Measurements from ENCODE around the gene KANSL1. TPM values are rescaled to one million over a fixed set of nuclear protein-coding genes. Genes with fewer than 3 reads are reported as not detected.

Gene KANSL1
- total and polyA plus RNA-seq, 2 of the 4 experiments (the other 2 are of a cell fraction): 19.1 to 49.6 TPM

- CTCF ChIA-PET: interaction anchor here (0.6 kb wide), 1 partner anchor 791 kb away, joined by 3 read pairs; no protein-coding TSS in a partner anchor
- H2BK5ac ChIP-seq (ENCODE audit: low read depth, low read length, poor library complexity, severe bottlenecking): no peak overlapping the region
- no peak overlapping the region for H3K4ac ChIP-seq (ENCODE audit: low read depth, low read length)
- H3K9ac ChIP-seq (ENCODE audit: low read depth, low read length): no peak overlapping the region
- dilution Hi-C loops (cut with HindIII; ENCODE audit: low sequenced_read_pairs, unreplicated experiment) (no loop called here), intact Hi-C loops (cut with micrococcal nuclease) (no loop called here), in situ Hi-C loops (cut with MboI; ENCODE audit: low sequenced_read_pairs) (no loop called here)
- H3K9me3 ChIP-seq (ENCODE audit: control insufficient read depth, insufficient read depth, low read length): no peaks in the 10 kb centered on the region
- ATAC-seq (ENCODE audit: low read depth) (no peak), DNase-seq (no peak)
- H3K4me3 ChIP-seq (ENCODE audit: insufficient read depth, low read depth, low read length): no peak overlapping the region
- H4K20me1 ChIP-seq (ENCODE audit: insufficient read depth, low read length): peaks cover 12% of the 10 kb centered on the region
- POLR2A ChIA-PET (ENCODE audit: unreplicated experiment): no interaction called here
- WGBS, 2 experiments (ENCODE audit: extremely low coverage in 2 of 2, insufficient read length in 1 of 2): 94% methylated on average over 3 of the region's 17 CpGs; no CpG with 5 or more reads in 1 of the 2 experiments
- no TSS peak for BruUV-seq (replicated peaks)
- H3K4me1 ChIP-seq (ENCODE audit: control insufficient read depth, insufficient read depth, low read length): no peaks in the 10 kb centered on the region
- no peak overlapping the region for H2BK120ac ChIP-seq (ENCODE audit: low read depth, low read length)
- no peak overlapping the region for H2BK15ac ChIP-seq (ENCODE audit: low read depth, low read length)
- H3K27me3 ChIP-seq (ENCODE audit: control insufficient read depth, insufficient read depth, low read length): no peaks in the 10 kb centered on the region
- H2AK5ac ChIP-seq (ENCODE audit: low read depth, low read length): no peak overlapping the region
- no peak overlapping the region for H4K91ac ChIP-seq (ENCODE audit: insufficient read depth, low read depth, low read length)
- no peak overlapping the region for H2AFZ ChIP-seq (replicated peaks; ENCODE audit: low read length, poor library complexity)
- H3K4me2 ChIP-seq (ENCODE audit: low read depth, low read length): no peak overlapping the region
- H3K27ac ChIP-seq (ENCODE audit: insufficient read depth, low read length): no peak overlapping the region
- peaks cover 10% of the 10 kb centered on the region for H3K9me1 ChIP-seq (ENCODE audit: insufficient read depth, low read length)
- no peak overlapping the region for H3K18ac ChIP-seq (ENCODE audit: low read depth, low read length)
- no peak overlapping the region for H2AK9ac ChIP-seq (replicated peaks; ENCODE audit: low read depth, low read length, poor library complexity)
- H2BK20ac ChIP-seq (ENCODE audit: low read depth, low read length): no peak overlapping the region
- H4K8ac ChIP-seq (ENCODE audit: low read depth in 2 of 2, low read length in 2 of 2): no peak overlapping the region
- H3K23ac ChIP-seq (ENCODE audit: low read depth, low read length): no peak overlapping the region
- H4K5ac ChIP-seq (ENCODE audit: low read depth, low read length): no peak overlapping the region
- H3K36me3 ChIP-seq (ENCODE audit: control insufficient read depth, insufficient read depth, low read length): peaks cover 38% of the 10 kb centered on the region
- H3K79me1 ChIP-seq (ENCODE audit: low read depth in 1 of 2, low read length in 2 of 2): peaks cover 0 to 29% of the 10 kb centered on the region in 2 experiments; a peak in 2 of 4 replicates
- H3K14ac ChIP-seq (replicated peaks; ENCODE audit: low read depth, low read length): no peak overlapping the region
- H3K56ac ChIP-seq (ENCODE audit: extremely low read depth, insufficient read depth, low read length): no peak overlapping the region
- TF ChIP-seq ELK1 (IDR thresholded peaks at IDR 0.05; ENCODE audit: borderline replicate concordance, low read depth, low read length) (no peak), CHD1 (IDR thresholded peaks at IDR 0.05; ENCODE audit: low read depth, low read length) (no peak), MAZ (IDR thresholded peaks at IDR 0.05; ENCODE audit: borderline replicate concordance, low read depth, low read length) (no peak), NFE2L2 (IDR thresholded peaks at IDR 0.05; ENCODE audit: low read depth, low read length) (no peak), CTCF (conservative IDR thresholded peaks at IDR 0.05; ENCODE audit: low read depth, low read length) (no peak), USF2 (IDR thresholded peaks at IDR 0.05; ENCODE audit: low read depth, low read length) (no peak), BHLHE40 (IDR thresholded peaks at IDR 0.05; ENCODE audit: low read depth, low read length) (no peak), MAFK (IDR thresholded peaks at IDR 0.05; ENCODE audit: low read depth, low read length) (no peak), RFX5 (IDR thresholded peaks at IDR 0.05; ENCODE audit: low read depth, low read length) (no peak), MXI1 (IDR thresholded peaks at IDR 0.05; ENCODE audit: borderline replicate concordance, low read depth, low read length) (no peak), RCOR1 (IDR thresholded peaks at IDR 0.05; ENCODE audit: insufficient replicate concordance, low read length) (no peak), RAD21 (IDR thresholded peaks at IDR 0.05; ENCODE audit: low read length) (no peak), SMC3 (IDR thresholded peaks at IDR 0.05; ENCODE audit: low read depth, low read length) (no peak), POLR2A (IDR thresholded peaks at IDR 0.05; ENCODE audit: low read depth, low read length) (no peak), CEBPB (IDR thresholded peaks at IDR 0.05; ENCODE audit: low read depth, low read length) (no peak)
These were observed 166.8 kb downstream of the KANSL1 start for GRCh38 chr17:46026166-46027047.

Data from IMR-90 (cell line).